HG02938 (cell line): Measurements from ENCODE around the gene SHOC2.

Experiments
- ATAC-seq: cut with Tn5 transposase; IDR thresholded peaks from one replicate; pipeline ENCODE4 v1.9.1; 2021; ENCODE audit warnings: mild to moderate bottlenecking, moderate library complexity; ENCODE audit not compliant: unreplicated experiment

Gene SHOC2

DNA sequence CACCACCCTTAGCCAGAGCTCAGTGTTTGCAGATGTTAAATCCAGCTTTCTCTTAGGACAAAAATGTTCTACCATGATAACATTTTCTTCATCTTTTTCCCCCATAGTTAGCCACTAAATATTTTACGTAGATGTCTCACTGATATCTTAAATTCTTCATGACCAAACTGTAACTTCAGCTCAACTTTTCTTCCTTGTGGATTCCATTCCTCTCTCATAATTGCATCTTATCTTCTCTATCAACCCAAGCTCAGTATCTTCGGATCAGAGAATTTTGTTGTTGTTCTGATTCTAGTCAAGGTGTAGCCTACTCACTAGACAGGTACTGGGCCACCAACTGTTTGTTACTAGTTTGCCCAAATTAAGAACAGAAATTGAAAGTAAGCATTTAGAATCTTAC lies 60.2 kb downstream of the SHOC2 start:
- no peak for ATAC-seq

DNA sequence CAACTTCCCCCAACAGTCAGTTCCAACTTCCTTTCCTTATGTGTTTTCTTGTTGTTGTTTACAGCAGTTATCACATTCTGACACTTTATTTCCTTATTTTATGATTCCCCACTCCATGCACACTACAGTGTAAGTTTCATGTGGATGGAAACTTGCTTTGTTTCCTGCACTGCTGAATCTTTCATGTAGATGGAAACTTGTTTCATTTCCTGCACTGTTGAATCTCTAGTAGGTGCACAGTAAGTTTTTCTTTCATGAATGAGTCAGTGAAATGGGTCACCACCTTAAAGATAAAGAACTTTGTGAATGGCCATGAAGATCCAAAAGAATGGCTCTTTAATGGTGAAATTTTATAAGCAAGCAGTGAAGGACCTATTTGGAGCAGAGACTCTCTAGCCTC lies 61.4 kb downstream of the SHOC2 start:
- ATAC-seq = no peak

DNA sequence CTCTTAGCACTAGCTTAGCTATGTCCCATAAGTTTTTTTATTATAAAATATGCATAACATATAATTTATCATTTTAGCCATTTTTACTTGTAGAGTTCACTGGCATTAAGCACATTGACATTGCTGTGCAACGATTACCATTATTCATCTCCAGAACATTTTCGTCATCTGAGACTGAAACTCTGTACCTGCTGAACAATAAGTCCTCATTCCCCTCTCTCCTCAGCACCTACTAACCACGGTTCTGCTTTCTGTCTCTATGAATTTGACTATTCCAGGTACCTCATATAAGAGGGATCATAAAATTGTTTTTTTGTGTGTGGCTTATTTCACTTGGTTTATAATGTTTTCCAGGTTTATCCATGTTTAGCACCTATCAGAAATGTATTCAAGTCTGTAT lies 64.1 kb downstream of the SHOC2 start:
- no peak for ATAC-seq

DNA sequence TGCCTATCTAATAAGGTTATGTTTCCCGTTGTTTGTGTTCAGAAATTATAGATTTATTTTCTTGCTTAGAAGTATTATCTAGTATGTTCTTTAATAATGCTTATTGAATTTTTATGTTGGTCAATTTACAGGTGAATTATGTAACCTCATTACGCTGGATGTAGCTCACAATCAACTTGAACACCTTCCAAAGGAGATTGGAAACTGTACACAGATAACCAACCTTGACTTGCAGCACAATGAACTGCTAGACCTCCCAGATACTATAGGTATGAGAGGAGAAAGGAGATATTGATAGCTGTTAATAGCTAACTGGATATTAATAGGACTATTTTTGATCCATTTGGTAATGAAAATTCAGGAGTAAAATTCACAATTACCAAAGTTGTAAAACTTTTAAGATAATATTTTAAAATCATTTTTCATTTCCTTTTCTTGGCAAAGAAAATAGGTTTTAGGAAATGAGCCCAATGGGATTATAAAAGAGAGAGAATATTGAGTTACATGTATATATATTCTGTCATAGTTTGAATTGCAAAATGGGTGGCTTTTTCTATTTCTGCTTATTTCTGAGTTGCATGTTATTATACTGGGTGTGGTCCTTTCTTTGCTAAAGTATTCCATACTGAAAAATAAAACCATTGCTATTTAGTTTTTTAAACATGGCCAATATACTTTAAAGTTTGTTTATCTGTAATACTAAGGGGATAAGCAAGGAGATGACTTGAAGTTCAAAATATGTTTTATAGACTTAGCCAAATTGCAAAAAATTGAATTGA lies 66.3 kb downstream of the SHOC2 start:
- no peak for ATAC-seq

DNA sequence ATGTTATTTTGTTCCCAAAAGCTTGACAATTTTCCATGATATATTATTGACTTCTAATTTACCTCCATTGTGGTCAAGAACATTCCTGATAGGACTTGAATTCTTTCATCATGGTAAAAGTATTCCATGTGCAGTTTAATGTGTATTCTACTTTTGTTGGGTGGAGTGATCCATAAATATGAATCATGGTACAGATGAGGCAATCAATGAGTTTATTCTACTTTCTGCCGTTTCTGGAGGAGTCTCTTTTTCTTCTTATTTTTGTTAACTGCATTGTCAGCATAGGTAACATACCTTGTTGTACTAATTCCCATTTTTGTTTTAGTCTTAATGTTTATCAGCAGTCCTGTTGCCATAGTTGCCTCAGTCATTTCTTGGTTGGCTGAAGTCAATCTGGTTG lies 69.6 kb downstream of the SHOC2 start:
- no peak for ATAC-seq

DNA sequence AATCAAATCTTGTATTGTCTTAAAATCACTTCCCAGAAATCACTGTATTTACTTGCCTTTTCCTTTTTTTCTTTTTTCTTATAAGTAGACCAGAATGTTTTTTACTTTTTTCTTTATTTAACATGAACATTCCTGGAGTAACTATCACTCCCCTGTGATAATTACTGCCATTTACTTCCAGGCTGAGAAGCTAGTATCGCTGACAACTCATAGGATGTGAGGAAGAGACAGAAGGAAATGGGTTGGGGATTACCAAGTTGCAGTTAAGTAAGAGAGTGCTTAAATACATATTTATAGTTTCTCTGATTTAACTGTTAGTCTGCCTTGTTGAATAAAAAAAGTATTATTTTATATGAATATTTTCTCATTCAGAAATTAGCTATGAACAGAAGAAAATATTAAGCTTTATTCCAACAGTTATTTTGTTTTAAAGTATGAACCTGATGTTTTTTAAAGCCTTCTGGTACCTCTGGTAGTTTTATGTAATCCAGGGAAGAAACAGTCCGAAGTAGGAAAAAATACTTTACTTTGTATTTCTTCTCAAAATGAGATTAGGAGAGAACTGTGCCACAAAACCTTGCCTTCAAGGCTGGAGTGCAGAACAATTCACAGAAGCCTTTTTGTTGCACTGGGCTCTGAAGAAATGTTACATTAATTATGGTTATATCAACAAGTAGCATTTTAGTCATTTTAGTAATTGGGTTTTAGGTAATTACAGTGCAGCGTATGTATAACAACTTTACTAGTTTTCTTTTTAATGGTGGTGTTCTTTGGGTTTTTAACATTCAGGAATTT lies 72.8 kb downstream of the SHOC2 start:
- ATAC-seq = no peak

DNA sequence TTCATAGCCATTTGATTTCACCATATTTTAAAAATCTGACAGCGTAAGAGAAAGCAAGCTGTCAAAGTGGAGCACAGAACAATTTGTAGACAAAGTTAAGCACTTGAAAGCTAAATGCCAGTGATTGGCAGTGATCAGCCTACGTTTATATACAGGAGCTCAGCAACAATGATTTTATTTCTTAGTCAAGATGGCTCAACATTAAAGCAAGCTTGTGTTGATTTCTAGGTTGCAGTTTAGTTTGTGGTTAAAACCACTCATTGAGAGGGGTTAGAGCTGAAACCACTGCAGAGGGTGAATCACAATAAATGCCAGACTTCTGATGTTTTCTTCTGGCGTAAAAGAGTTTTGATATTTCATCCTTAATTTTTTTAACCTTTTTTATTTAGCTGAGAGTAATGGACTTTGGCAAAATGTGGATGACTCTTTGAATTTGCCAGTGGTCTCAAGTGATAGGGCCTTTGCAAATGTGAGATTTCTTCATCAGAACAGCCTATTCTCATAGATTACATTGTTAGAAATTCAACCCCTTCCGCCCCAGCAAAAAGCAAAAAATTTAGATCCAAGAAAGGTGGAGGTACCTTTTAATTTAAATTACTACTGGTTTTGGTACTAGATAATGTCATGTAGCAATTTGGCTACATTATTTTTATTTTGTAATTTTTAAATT lies 73.8 kb downstream of the SHOC2 start:
- no peak for ATAC-seq

DNA sequence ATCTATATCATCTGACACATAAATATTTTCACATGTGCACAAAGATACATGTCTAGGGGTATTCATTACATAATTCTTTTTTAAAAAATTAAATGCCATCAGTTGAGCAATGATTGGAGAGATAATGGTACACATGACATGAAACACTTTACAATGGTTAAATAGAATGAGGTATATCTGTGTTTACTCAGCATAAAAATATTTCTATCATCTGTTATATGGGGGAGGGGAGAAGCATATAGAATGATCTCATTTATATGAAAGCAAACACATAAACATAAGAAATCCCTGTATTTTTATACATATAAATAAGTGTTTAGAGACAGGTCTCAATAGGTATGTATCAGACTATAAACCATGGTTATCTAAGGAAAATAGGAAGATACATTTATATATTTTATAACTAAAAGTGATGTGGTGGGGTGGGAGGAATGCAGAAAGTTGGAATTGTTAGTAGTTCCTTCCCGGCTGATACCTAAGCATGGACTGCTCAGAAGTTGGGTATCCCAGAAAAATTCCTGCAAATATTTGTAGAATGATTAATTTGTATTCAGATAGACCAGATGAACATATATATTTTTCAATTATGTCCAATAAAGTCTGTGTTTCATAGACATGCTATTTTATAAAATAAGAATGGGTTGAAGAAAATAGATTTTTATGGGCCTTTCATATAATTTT lies 75.1 kb downstream of the SHOC2 start:
- no peak for ATAC-seq

DNA sequence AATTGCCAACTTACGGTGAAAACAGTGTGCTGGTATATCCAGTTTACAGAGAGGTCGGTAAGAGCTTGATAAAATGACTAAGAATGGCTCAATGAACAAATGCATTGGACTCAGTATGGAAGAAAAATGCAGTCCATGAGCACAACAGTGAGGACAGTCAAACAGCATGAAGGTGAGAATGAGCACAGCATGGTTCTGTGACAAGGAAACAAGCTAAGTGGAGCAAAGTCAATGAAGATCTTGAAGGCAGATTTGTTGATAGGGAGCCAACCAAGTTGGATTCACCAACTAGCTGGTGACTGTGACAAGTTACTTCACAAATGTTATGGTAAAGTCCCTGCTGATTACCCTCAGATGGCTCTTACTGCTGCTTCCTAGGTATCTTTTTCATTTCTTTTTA lies 75.9 kb downstream of the SHOC2 start:
- no peak for ATAC-seq

DNA sequence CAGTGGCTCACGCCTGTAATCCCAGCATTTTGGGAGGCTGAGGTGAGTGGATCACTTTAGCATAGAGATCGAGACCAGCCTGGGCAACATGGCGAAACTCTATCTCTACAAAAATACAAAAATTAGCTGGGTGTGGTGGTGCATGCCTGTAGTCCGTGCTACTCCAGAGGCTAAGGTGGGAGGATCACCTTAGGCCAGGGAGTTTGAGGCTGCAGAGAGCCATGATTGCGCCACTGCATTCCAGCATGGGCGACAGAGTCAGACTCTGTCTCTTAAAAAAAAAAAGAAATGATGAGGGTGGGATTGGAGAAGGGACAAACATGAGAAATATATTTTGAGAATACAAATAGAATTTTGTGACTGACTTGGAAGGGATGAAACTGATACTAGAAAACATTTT lies 76.9 kb downstream of the SHOC2 start:
- ATAC-seq = no peak

DNA sequence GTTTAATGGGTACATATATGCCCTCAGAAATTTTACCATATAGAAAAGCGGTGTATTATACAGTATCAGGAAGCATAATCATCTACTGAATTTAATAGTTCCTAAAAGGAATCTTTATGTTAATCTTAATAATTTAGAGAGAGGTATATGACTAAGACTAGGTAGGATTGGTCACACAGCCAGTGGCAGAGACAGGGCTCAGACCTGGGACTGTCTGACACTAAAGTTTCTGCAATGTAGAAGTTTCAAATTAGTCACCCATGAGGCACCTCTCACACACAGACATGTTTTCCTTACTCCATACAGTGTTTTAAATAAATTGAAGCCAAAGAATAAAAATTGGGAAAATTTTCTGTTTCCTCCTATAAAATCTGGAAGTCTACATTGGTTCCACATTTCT lies 84.6 kb downstream of the SHOC2 start:
- ATAC-seq = no peak

DNA sequence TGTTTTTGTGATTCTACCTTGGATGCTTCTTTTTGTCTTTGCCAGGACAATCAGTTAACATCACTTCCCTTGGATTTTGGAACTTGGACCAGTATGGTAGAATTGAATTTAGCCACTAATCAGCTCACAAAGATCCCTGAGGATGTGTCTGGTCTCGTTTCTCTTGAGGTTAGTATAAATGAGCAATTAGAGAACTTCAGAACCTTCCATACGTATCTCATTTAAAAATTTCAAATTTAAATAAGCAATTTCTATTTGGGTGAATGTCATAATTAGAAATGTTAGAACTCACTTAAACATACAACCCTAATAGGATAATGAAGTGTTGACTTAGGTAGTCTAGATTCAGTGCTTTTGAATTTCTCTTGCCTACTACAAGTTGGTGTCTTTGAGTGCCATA lies 88.1 kb downstream of the SHOC2 start:
- no peak for ATAC-seq

DNA sequence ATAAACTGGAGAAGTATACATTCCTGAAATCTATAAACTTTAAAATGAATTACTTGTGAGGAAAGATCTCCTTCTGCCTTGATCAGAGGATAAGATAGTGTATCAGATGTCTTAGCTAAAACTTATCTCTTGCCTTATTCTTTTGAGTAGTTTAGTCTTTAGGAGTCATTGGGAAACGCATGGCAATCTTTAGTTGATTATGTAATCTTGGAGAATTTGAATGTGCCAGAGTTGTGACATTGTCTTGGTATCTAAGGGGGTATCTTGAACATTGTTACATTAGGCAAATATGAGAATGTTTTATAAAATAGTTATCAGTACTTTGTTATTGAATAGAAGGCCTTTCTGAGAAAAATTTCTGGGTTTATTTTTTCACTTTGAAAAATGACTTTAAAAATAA lies 95.8 kb downstream of the SHOC2 start:
- no peak for ATAC-seq

DNA sequence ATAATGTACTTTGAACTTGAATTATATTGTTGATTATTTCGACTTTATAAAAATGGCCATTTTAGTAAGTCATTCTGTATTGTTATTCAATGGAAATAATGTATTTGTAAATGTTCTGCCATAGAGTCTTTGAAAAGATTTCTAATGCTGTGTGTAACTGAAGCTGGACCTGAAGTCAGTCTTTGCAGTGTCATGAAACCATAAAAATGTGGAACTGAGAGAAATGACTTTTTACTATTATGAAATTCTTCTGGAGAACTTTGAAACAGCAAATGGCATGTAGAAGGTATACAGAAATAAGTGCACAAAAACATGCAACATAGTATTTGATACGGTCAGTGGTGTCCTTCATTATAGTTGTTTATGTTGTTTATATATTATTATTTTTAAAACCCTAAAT lies 97.7 kb downstream of the SHOC2 start:
- no peak for ATAC-seq

DNA sequence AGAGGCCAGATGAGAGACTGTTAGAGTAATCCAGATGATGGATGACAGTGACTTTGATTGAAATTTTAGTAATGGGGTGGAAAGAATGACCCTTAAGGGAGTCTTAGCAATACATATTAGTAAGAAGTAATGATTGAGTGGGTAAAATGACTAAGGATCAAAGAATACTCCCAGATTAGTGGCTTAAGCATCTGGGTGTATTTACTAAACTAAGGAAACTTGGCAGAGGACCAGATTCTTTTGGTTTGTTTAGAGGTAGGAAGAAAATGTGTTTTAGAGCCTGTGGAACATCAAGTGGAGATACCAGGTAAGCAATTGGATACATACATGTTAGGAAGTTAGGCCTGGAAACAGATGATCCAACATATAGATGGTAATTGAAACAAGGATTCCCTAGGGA lies 98.6 kb downstream of the SHOC2 start:
- no peak for ATAC-seq

DNA sequence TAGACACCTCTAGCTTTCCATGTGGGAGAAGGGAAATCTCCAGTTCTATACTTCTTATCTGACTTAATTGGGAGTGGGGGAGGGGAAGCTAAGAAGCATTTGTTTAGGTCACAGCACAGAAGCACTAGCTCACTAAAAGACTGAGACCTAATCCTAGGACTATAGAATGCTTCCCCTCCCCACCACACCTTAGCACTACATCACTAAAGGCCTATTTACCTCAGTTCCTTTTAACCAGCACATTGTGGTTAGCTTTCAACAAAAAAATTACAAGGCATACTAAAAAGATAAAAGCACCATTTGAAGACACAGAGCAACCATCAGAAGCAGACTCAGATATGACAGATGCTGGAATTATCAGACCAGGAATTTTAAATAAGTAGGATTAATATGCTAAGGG lies 103.7 kb downstream of the SHOC2 start:
- ATAC-seq = no peak

DNA sequence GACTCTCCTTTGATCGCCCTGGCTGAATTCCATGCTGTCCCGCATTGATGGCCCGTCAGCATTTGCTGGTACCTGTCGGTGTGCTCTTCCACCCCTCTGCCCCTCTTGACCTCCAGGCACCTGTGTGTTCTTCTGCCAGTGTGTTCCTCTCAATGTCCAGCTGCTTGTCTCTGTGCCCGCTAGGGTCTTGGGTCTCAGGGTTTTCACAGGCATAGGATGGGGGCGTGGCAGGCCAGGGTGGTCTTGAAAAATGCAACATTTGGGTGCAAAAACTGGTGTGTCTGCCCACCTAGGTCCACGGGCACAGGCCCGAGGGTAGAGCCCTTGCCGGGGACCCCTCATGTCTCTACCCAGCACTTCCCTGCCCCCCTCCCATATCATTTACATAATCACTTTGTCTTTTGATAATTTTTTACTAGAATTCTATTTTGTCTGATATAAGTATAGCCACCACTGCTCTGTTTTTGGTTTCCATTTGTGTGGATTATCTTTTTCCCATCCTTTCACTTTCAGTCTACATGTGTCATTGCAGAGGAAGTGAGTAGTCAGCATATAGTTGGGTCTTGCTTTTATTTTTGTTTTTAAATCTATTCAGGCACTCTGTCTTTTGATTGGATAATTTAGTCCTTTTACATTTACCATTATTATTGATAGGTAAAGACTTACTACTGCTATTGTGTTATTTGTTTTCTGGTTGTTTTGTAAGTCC lies 110.8 kb downstream of the SHOC2 start:
- ATAC-seq = peak; percentile 67

DNA sequence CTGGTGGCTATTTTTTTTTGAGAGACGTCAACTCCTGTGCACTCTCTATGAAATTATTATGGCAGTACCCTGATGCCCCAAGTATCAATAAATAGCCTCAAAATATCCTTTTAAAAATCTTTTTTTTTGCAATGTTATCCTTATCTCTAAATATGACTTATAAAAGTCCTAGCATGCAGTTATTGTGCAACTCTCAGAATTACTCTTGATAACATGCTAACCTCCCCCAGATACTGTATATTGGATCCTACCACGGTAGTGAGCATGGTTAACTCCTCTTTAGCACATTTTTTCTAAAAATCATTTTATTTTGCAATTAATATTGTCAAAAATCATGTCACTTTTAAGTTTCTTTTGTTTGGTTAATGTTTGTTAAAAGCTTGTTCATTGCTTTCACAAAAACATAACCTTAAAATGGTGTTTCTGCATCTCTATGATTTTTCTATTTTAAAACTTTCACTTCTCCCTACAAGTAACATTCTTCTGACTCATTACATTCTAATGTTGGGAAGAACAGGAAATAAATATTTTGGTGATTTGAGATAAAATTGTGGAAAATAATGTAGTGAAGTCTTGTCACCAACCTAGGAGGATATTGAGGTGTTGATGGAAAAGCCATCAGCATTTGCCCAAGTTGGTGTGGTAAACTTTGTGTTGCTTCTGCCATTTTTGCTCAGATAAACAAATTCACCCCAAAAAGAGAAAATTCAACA lies 115.3 kb downstream of the SHOC2 start:
- ATAC-seq = no peak

DNA sequence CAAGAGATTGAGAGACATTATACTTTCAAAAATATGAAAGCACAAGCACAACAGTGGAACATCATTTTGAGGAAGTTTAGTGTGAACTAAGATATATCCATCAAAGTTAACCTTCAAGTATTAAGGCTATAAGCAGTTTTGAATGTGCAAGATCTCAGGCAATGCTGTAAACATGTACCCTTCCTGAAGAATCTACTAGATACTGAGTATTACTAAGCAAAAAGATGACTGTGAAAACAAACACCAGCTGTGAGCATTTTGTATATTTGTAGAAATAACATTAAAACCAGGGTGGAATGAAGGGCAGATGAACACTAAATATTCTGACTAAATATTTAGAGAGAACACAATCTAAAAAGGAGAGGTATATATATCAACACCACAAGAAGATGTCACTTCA lies 116.1 kb downstream of the SHOC2 start:
- ATAC-seq = no peak

DNA sequence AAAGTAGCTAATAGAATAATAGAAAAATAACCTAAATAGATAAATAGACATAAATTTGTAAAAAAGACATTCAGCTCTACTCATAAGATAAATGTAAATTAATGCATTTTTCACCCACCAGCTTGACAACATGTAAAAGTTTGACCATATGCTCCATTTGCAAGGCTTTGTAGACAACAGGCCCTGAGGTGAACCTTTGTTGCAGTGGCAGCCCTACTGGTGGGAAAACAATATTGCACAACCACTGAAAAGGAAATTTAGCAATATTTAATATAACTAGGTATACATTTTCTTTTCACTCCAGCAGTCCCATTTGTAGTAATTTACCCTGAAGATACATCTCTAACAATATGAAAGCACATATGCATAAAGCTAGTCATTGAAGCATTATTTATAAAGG lies 118.5 kb downstream of the SHOC2 start:
- ATAC-seq = no peak
